Thyroid gland (tissue), 4 donors: ENCODE measurements around the gene LDLRAD4. TPM values are rescaled to one million over a fixed set of nuclear protein-coding genes. Genes with fewer than 3 reads are reported as not detected.

ENCODE experiments used
- DNase-seq, 2 donors: peaks; one replicate each; pipeline ENCODE4 v3.0.0-alpha.2; 2019
- H3K27ac ChIP-seq, 3 donors: fragments of 200-600 bp; sonication (generic); 1 replicate in 2 of 3; 2 replicates in 1 of 3; pipeline ENCODE4 v1.5.1; 2016 to 2019; ENCODE audit warnings: mild to moderate bottlenecking in 1 of 3, moderate library complexity in 1 of 3
- H3K27me3 ChIP-seq: fragments of 200-600 bp; sonication (generic); one replicate; pipeline ENCODE4 v1.5.1; 2019
- H3K36me3 ChIP-seq, 2 donors: fragments of 200-600 bp; sonication (generic); one replicate each; pipeline ENCODE4 v1.5.1; 2016 to 2019
- H3K4me1 ChIP-seq, 2 donors: fragments of 200-600 bp; sonication (generic); one replicate each; pipeline ENCODE4 v1.5.1; 2017 to 2019
- H3K4me3 ChIP-seq, 3 donors: fragments of 200-600 bp; sonication (generic); replicated peaks in 1 of 3; 1 replicate in 2 of 3; 2 replicates in 1 of 3; pipeline ENCODE4 v1.5.1; 2016; ENCODE audit warnings: mild to moderate bottlenecking in 1 of 3
- H3K9me3 ChIP-seq: fragments of 200-600 bp; sonication (generic); one replicate; pipeline ENCODE4 v1.5.1; 2017
- POLR2A ChIP-seq, 2 donors: fragments of 450-650 bp; IDR thresholded peaks; one replicate each; pipeline ENCODE4 v1.6.1; 2017; ENCODE audit warnings: antibody characterized with exemption in 2 of 2, mild to moderate bottlenecking in 2 of 2, moderate library complexity in 1 of 2
- WGBS, 2 donors: methylation state at CpG; one replicate each; pipeline ENCODE4 v1.1.5; 2017; 5-methylcytosine and 5-hydroxymethylcytosine counted together
- intact Hi-C: fragments of 100-400 bp; cut with DNase I; formaldehyde crosslinking; loops from one replicate; pipeline ENCODE4 v1.15.1; 2023
- total RNA-seq, 4 donors: library from RNA; depleted of rRNA; stranded (reverse); fragments of >200 nt; gene quantifications; one replicate each; pipeline ENCODE4 v1.2.3, GENCODE V29; 2016
- TF ChIP-seq, protein P1 (sequence below), 6 experiments: fragments of 200-600 bp in 3 of 6; fragments of 450-650 bp in 3 of 6; sonication (generic) in 3 of 6; IDR thresholded peaks; one replicate each; pipeline ENCODE4 v1.5.1; 2016 to 2019; ENCODE audit warnings: antibody characterized with exemption in 6 of 6, mild to moderate bottlenecking in 2 of 6, inconsistent platforms in 1 of 6, moderate library complexity in 1 of 6

LDLRAD4 gene
- total RNA-seq, 4 donors from 2014 or later, result 23.7 to 35.7 (median 29.7) TPM

DNA sequence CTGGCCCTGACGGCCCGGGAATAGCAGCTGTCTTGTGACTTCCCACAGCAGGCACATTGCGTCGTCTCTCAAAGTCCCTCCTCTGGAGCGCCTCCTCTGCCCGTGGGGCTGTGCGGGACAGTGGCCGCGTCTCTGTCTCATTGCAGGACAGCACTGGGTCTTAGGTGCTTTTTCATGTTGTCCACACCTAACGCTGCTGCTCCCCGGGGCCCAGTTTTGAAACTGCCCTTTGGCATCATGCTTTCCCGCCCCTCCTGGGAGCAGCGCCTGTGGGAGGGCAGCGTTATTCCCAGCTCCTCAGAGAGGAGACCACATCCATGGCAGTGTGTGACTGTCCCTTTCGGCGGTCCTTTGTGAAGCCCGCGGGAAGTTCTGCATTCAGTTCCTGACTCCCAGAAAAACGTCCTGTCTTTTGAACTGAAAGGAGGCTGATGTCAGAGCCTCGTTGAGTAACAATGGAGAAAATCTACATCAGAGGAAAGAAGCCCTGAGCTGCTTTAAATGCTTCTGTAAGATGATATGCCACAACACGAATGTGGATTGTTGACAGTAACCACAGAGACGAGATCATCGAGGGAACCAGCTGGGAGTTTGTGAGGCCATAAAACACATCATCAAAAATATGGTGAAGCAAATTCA is 281.8 kb downstream of the LDLRAD4 start:
- TF ChIP-seq, protein P1, sequence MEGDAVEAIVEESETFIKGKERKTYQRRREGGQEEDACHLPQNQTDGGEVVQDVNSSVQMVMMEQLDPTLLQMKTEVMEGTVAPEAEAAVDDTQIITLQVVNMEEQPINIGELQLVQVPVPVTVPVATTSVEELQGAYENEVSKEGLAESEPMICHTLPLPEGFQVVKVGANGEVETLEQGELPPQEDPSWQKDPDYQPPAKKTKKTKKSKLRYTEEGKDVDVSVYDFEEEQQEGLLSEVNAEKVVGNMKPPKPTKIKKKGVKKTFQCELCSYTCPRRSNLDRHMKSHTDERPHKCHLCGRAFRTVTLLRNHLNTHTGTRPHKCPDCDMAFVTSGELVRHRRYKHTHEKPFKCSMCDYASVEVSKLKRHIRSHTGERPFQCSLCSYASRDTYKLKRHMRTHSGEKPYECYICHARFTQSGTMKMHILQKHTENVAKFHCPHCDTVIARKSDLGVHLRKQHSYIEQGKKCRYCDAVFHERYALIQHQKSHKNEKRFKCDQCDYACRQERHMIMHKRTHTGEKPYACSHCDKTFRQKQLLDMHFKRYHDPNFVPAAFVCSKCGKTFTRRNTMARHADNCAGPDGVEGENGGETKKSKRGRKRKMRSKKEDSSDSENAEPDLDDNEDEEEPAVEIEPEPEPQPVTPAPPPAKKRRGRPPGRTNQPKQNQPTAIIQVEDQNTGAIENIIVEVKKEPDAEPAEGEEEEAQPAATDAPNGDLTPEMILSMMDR (IDR thresholded peaks at IDR 0.05), result no peak
- WGBS, 2 donors, result 69% methylated on average over 22 to 23 of the region's 23 CpGs
- no peak overlapping the region for H3K4me3 ChIP-seq

DNA sequence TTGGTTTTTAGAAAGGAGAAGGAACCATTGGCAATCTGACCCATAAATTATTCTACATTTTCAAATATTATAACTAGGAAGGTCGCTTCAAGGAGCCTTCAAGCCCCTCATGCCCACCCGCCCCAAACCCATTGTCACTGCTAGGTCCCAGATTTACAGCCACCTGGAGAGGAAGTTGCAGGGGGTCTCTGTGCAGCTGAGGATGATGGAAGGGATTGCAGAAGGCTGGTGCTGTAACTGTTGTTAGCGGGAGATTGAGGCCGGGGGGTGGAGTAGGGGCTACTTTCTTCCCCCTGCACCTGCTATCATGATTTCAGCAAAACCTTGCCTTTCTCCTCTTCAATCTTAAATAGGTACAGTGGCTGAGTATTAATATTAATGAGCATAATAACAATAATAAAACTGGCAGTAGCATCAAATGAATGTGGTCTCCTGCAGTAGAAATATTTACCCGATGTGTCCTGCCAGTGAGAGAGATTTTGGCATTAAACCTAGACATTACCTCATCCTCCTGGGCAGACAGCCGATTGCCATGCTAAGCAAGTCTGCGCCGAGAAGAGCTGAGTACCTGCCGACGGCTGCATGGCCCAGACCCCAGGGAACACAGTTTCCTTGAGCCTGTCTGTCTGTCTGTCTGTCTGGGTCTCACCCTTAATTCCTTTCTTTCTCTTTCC is 282.4 kb downstream of the LDLRAD4 start:
- Histone ChIP-seq H3K27ac (peak overlapping the region in 2 of 3 donors; percentile 49 to 74), H3K4me1 (peaks cover 16 to 28% of the 10 kb centered on the region in 2 donors), H3K27me3 (no peaks in the 10 kb centered on the region), H3K36me3 (no peaks in the 10 kb centered on the region), H3K9me3 (no peaks in the 10 kb centered on the region), H3K4me3 (no peak overlapping the region)
- intact Hi-C loops, result no loop called here
- 36 to 40% methylated on average over 10 of the region's 10 CpGs for WGBS, 2 donors
- DNase-seq, result peak; percentile 82 to 86
- no peak for TF ChIP-seq POLR2A (IDR thresholded peaks at IDR 0.05)
- TF ChIP-seq, protein P1 (IDR thresholded peaks at IDR 0.05), result no peak

More for the DNA sequence above, 281.8 kb downstream of the LDLRAD4 start:
- Histone ChIP-seq H3K36me3 (no peaks in the 10 kb centered on the region), H3K27ac (peak overlapping the region in 1 of 3 donors; percentile 43), H3K4me1 (peaks cover 16 to 28% of the 10 kb centered on the region in 2 donors), H3K27me3 (no peaks in the 10 kb centered on the region), H3K9me3 (no peaks in the 10 kb centered on the region)
- DNase-seq, result no peak
- intact Hi-C loops, result no loop called here

DNA sequence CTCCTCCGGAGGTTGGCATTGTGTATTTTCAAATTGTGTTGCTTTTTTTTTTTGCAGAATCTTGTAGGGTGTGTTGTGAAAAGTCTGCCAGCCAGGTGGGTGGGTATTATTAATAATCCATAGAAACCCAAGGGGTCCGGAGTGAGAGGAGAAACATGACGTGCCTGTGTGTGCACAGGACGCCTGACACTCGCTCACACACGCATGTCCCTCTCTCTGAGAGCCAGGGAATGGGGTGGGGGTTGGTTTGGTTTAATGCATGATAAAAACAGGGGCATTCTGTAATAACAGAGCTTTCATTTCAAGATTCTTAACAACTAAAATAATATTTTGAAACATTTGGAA is 283.0 kb downstream of the LDLRAD4 start:
- no peaks in the 10 kb centered on the region for H3K27me3 ChIP-seq
- H3K27ac ChIP-seq, result peak overlapping the region in 2 of 3 donors; percentile 49 to 74
- peaks cover 16 to 28% of the 10 kb centered on the region in 2 donors for H3K4me1 ChIP-seq
- WGBS, 2 donors, result 26 to 32% methylated on average over 6 of the region's 6 CpGs
- no peak overlapping the region for H3K4me3 ChIP-seq
- H3K36me3 ChIP-seq, result no peaks in the 10 kb centered on the region
- no peak for TF ChIP-seq POLR2A (IDR thresholded peaks at IDR 0.05)
- TF ChIP-seq, protein P1 (IDR thresholded peaks at IDR 0.05), result no peak
- no peak for DNase-seq
- H3K9me3 ChIP-seq, result no peaks in the 10 kb centered on the region
- intact Hi-C loops, result no loop called here

DNA sequence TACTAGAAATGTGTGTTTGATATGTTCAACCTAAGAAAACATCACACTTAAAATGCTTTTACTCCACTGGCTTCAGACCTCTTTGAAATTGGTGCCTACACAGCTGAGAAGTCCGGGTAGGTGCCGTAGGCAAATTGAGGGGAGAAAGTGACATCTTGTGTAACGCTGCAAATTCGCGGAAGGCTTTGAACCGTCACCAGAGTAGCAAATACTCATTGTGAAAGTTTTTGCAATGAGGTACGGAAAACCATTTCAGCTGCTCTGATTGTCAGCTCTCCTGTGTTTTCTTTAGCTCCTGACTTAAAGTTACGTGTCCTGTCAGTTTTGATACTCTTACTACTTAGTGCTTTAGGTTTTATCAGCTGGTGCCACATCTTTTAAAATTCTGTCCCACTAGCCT is 283.3 kb downstream of the LDLRAD4 start:
- WGBS, 2 donors, result 39% methylated on average over 8 of the region's 8 CpGs
- Histone ChIP-seq H3K27me3 (no peaks in the 10 kb centered on the region), H3K4me3 (no peak overlapping the region)

More for the DNA sequence above, 283.3 kb downstream of the LDLRAD4 start:
- no peaks in the 10 kb centered on the region for H3K36me3 ChIP-seq
- intact Hi-C loops, result no loop called here
- no peak for TF ChIP-seq POLR2A (IDR thresholded peaks at IDR 0.05)
- TF ChIP-seq, protein P1 (IDR thresholded peaks at IDR 0.05), result no peak
- peak overlapping the region in 1 of 3 donors; percentile 74 for H3K27ac ChIP-seq
- peaks cover 16 to 28% of the 10 kb centered on the region in 2 donors for H3K4me1 ChIP-seq
- no peaks in the 10 kb centered on the region for H3K9me3 ChIP-seq
- DNase-seq, result peak; percentile 52 to 68
